Effector memory CD8-positive, alpha-beta T cell (primary cell): ENCODE data around the gene MTCL1.

Experiments
- ATAC-seq: fragments of 150-1000 bp; cut with Tn5 transposase; replicated peaks from 2 replicates; pipeline ENCODE4 v1.10.0; 2021; ENCODE audit warnings: mild to moderate bottlenecking, moderate library complexity
- DNase-seq, 3 experiments: peaks; one replicate each; pipeline ENCODE4 v3.0.0; 2021
- H3K27ac Mint-ChIP-seq, 2 donors: one replicate each; pipeline ENCODE4 v1.8.0; 2022; ENCODE audit warnings: mild to moderate bottlenecking in 2 of 2, mixed read lengths in 2 of 2, moderate library complexity in 2 of 2
- H3K27me3 Mint-ChIP-seq, 2 donors: one replicate each; pipeline ENCODE4 v1.8.0; 2022; ENCODE audit warnings: mixed read lengths in 2 of 2
- H3K36me3 Mint-ChIP-seq: one replicate; pipeline ENCODE4 v1.8.0; 2022; ENCODE audit warnings: mild to moderate bottlenecking, moderate library complexity, mixed read lengths; ENCODE audit not compliant: insufficient read depth
- H3K4me1 Mint-ChIP-seq, 2 donors: one replicate each; pipeline ENCODE4 v1.8.0; 2022; ENCODE audit warnings: low read depth in 2 of 2, mixed read lengths in 2 of 2
- H3K4me3 Mint-ChIP-seq, 2 donors: one replicate each; pipeline ENCODE4 v1.8.0; 2022; ENCODE audit warnings: mild to moderate bottlenecking in 2 of 2, mixed read lengths in 2 of 2, moderate library complexity in 2 of 2
- H3K9me3 Mint-ChIP-seq, 2 donors: one replicate each; pipeline ENCODE4 v1.8.0; 2022; ENCODE audit warnings: mixed read lengths in 2 of 2

The MTCL1 gene

DNA sequence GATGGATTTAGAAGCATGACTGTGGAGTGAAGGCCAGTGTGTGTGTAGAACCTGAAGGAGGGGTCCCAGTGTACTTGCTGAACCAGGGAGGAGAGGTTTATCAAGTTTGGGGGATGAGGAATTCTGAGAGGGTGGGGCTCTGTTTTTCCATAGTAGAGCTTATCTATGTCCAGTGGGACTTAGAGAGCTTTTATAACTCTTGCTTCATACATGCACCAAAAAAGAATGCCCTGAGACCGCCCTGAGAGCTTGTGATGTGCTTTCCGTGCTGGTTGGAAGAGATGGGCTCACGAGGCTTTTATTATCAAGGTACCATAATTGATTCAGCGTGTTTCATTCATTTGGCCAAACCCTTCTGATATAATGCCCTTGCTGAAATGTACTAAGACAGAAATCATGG is 100.2 kb downstream of the MTCL1 start:
- Mint-ChIP-seq H3K27ac (no peak overlapping the region), H3K4me1 (peaks cover 9 to 11% of the 10 kb centered on the region in 2 donors), H3K36me3 (no peaks in the 10 kb centered on the region), H3K4me3 (no peak overlapping the region), H3K9me3 (no peaks in the 10 kb centered on the region), H3K27me3 (peaks cover 14 to 23% of the 10 kb centered on the region in 2 donors)
- no peak for ATAC-seq
- DNase-seq, result no peak

DNA sequence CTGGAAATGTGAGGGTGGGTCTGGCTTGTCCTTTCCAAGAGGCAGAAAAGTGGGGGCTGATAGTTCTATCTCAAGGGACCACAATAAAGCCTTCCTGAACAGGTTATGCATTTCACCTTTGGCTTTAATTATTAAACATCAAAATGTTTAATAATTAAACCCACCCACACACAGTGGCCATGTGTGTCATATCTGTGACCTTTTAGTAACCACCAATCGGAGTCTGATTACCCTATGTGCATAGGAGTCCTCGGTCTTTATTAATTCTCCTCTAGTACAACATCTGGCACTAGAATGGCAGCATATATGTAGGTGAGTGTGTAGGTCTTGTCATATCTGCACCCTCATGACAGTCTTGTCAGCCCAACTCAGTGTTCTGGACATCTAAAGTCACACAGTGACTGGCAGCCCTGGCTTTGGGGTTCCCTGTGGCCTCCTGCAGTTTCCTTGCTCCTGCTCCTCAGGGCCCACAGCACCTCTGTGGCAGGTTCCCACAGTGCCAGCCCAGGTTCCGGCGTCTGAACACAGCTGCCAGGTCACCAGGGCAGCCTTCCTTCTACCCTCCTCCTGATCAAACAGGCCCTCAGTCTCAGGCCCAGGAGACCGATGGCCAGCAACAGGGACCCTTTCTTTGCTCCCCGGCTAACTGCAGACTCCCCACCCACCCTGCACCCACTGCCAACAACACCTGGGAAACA is 100.9 kb downstream of the MTCL1 start:
- Mint-ChIP-seq H3K27me3 (peaks cover 14 to 23% of the 10 kb centered on the region in 2 donors), H3K4me1 (peaks cover 14 to 18% of the 10 kb centered on the region in 2 donors), H3K9me3 (no peaks in the 10 kb centered on the region), H3K36me3 (no peaks in the 10 kb centered on the region), H3K27ac (no peak overlapping the region), H3K4me3 (no peak overlapping the region)
- DNase-seq (no peak), ATAC-seq (no peak)

DNA sequence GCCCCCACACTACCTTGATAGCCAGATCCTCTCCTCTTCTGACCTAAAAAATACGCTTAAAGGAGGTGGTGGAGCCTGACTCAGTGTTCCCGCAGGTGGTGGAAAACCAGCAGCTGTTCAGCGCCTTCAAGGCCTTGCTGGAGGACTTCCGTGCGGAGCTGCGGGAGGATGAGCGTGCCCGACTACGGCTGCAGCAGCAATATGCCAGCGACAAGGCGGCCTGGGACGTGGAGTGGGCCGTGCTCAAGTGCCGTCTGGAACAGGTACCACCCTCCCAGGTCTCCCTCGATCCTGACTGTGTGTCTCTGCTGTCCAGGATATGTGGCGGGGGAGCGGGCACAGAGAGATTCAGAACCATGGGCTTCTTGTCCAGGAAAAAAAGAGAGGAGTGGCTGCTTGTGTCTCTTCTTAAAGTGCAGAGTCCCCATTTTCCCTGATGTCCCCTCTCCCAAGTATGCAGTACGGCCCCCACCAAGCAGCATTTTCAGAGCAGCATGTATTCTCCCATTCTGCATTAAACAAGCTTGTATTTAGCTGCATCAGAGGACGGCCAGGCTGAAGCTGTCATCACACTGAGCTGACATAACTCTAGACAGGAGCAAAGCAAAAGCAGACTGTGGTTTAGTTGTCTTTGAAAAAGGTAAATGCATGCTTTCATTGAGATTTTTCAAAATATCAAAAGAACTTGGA is 101.6 kb downstream of the MTCL1 start:
- peak; percentile 14 for ATAC-seq
- no peak overlapping the region for H3K4me3 Mint-ChIP-seq

GRCh38 chr18:8807488-8807805 is 102.1 kb downstream of the MTCL1 start:
- ATAC-seq (peak; percentile 65), DNase-seq (no peak)
- Mint-ChIP-seq H3K27ac (no peak overlapping the region), H3K27me3 (peaks cover 14 to 23% of the 10 kb centered on the region in 2 donors), H3K9me3 (no peaks in the 10 kb centered on the region), H3K4me1 (peaks cover 14 to 18% of the 10 kb centered on the region in 2 donors), H3K4me3 (no peak overlapping the region), H3K36me3 (no peaks in the 10 kb centered on the region)

More for the DNA sequence above, 101.6 kb downstream of the MTCL1 start:
- H3K9me3 Mint-ChIP-seq, result no peaks in the 10 kb centered on the region
- DNase-seq, result no peak
- H3K4me1 Mint-ChIP-seq, result peaks cover 14 to 18% of the 10 kb centered on the region in 2 donors
- no peaks in the 10 kb centered on the region for H3K36me3 Mint-ChIP-seq
- H3K27ac Mint-ChIP-seq, result no peak overlapping the region
- H3K27me3 Mint-ChIP-seq, result peaks cover 14 to 23% of the 10 kb centered on the region in 2 donors

GRCh38 chr18:8808001-8808400 is 102.6 kb downstream of the MTCL1 start:
- H3K4me3 Mint-ChIP-seq, result no peak overlapping the region
- DNase-seq (no peak), ATAC-seq (peak; percentile 39)
- no peaks in the 10 kb centered on the region for H3K36me3 Mint-ChIP-seq
- H3K9me3 Mint-ChIP-seq, result no peaks in the 10 kb centered on the region
- peaks cover 14 to 27% of the 10 kb centered on the region in 2 donors for H3K27me3 Mint-ChIP-seq
- peaks cover 14 to 18% of the 10 kb centered on the region in 2 donors for H3K4me1 Mint-ChIP-seq
- H3K27ac Mint-ChIP-seq, result no peak overlapping the region

DNA sequence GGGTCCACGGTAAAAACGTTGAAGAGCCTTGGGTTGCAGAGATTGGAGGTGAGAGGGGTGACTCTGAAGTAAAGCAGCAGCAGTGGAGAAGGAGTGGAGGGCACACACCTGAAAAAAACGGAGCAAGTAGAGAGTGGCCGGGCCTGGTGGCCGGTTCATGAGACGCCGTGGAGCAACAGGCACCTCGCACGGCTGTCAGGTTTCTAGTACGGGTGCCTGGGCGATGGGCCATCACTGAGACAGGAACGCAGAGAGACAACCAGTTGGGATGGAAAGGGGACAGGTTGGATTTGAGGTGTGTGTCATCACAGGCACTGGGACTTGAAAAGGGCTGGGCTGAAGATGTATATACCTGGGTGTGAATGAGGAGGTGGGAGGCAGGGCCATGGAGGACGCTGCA is 104.2 kb downstream of the MTCL1 start:
- H3K36me3 Mint-ChIP-seq, result no peaks in the 10 kb centered on the region
- no peak for ATAC-seq
- H3K27ac Mint-ChIP-seq, result no peak overlapping the region
- H3K4me3 Mint-ChIP-seq, result no peak overlapping the region
- no peak for DNase-seq
- no peaks in the 10 kb centered on the region for H3K9me3 Mint-ChIP-seq
- peaks cover 14 to 18% of the 10 kb centered on the region in 2 donors for H3K4me1 Mint-ChIP-seq
- peaks cover 14 to 25% of the 10 kb centered on the region in 2 donors for H3K27me3 Mint-ChIP-seq

GRCh38 chr18:8810157-8810556 is 104.8 kb downstream of the MTCL1 start:
- Mint-ChIP-seq H3K9me3 (no peaks in the 10 kb centered on the region), H3K27me3 (peaks cover 14 to 23% of the 10 kb centered on the region in 2 donors), H3K4me3 (no peak overlapping the region), H3K36me3 (no peaks in the 10 kb centered on the region), H3K4me1 (peaks cover 14 to 18% of the 10 kb centered on the region in 2 donors), H3K27ac (no peak overlapping the region)
- DNase-seq, result no peak
- no peak for ATAC-seq

- H3K4me3 Mint-ChIP-seq, result peak overlapping the region in 1 of 2 donors; percentile 19
- peak overlapping the region in 1 of 2 donors; percentile 33 for H3K27ac Mint-ChIP-seq
- H3K27me3 Mint-ChIP-seq, result peaks cover 14 to 23% of the 10 kb centered on the region in 2 donors
- no peaks in the 10 kb centered on the region for H3K36me3 Mint-ChIP-seq
- ATAC-seq (peak; percentile 33), DNase-seq (no peak)
- H3K4me1 Mint-ChIP-seq, result peaks cover 14 to 18% of the 10 kb centered on the region in 2 donors
- no peaks in the 10 kb centered on the region for H3K9me3 Mint-ChIP-seq
Observed at GRCh38 chr18:8811115-8811514, 105.8 kb downstream of the MTCL1 start.

- ATAC-seq (no peak), DNase-seq (no peak)
- Mint-ChIP-seq H3K4me1 (peaks cover 10 to 14% of the 10 kb centered on the region in 2 donors), H3K4me3 (no peak overlapping the region), H3K27me3 (peaks cover 14 to 23% of the 10 kb centered on the region in 2 donors), H3K27ac (no peak overlapping the region), H3K36me3 (no peaks in the 10 kb centered on the region), H3K9me3 (no peaks in the 10 kb centered on the region)
Observed at GRCh38 chr18:8812631-8813030, 107.3 kb downstream of the MTCL1 start.

- no peaks in the 10 kb centered on the region for H3K36me3 Mint-ChIP-seq
- H3K27me3 Mint-ChIP-seq, result peaks cover 14 to 22% of the 10 kb centered on the region in 2 donors
- ATAC-seq (no peak), DNase-seq (no peak)
- no peaks in the 10 kb centered on the region for H3K9me3 Mint-ChIP-seq
- no peak overlapping the region for H3K4me3 Mint-ChIP-seq
- H3K4me1 Mint-ChIP-seq, result peaks cover 9 to 14% of the 10 kb centered on the region in 2 donors
- no peak overlapping the region for H3K27ac Mint-ChIP-seq
Observed at GRCh38 chr18:8813611-8814010, 108.3 kb downstream of the MTCL1 start.

DNA sequence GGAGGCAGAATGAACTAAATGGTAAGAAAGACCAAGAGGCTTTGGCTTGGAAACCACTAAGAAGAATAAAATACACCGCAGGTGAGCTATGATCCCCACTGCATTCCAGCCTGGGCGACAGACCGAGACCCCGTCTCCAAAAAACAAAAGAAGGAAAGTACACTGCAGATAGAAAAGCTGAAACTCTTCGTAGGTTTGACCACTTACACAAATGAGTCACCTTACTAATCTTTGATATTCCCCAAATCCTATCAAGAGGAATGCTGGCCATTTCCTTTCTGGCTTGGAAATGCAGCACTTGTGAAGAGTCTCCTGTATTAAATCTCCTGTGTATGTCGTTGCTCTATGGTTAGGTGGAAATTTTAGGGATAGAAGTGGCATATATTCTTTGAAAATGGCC is 108.8 kb downstream of the MTCL1 start:
- H3K27me3 Mint-ChIP-seq, result peaks cover 12 to 16% of the 10 kb centered on the region in 2 donors
- DNase-seq (no peak), ATAC-seq (no peak)
- H3K9me3 Mint-ChIP-seq, result no peaks in the 10 kb centered on the region
- H3K4me3 Mint-ChIP-seq, result no peak overlapping the region
- H3K36me3 Mint-ChIP-seq, result no peaks in the 10 kb centered on the region
- peaks cover 9 to 14% of the 10 kb centered on the region in 2 donors for H3K4me1 Mint-ChIP-seq
- H3K27ac Mint-ChIP-seq, result no peak overlapping the region

DNA sequence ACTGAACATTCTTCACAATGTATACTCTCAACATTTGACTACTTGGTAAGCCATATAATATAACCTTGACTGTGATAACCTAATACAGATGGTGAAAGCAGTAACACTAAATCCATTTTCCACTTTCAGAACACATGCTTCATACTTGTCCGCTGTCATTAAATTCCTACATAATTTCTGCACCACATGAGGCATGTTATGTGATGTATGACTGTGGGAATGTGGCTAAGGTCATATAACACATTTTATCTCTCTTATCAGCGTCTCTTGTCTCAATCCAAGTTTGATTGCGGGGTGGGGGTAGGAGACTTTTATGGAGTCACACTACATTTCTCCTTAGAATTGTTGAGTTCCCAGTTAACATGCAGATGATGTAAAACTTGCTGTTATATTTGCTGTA is 110.9 kb downstream of the MTCL1 start:
- no peak overlapping the region for H3K27ac Mint-ChIP-seq
- no peak for ATAC-seq
- no peak for DNase-seq
- H3K4me3 Mint-ChIP-seq, result no peak overlapping the region
- H3K27me3 Mint-ChIP-seq, result peaks cover 0 to 6% of the 10 kb centered on the region in 2 donors
- H3K4me1 Mint-ChIP-seq, result peaks cover under 1% of the 10 kb centered on the region in 2 donors
- no peaks in the 10 kb centered on the region for H3K36me3 Mint-ChIP-seq
- no peaks in the 10 kb centered on the region for H3K9me3 Mint-ChIP-seq

- Mint-ChIP-seq H3K27me3 (peaks cover 0 to 6% of the 10 kb centered on the region in 2 donors), H3K27ac (no peak overlapping the region), H3K9me3 (no peaks in the 10 kb centered on the region), H3K36me3 (no peaks in the 10 kb centered on the region), H3K4me1 (no peaks in the 10 kb centered on the region), H3K4me3 (no peak overlapping the region)
- DNase-seq (no peak), ATAC-seq (no peak)
Observed at GRCh38 chr18:8816816-8817215, 111.5 kb downstream of the MTCL1 start.

DNA sequence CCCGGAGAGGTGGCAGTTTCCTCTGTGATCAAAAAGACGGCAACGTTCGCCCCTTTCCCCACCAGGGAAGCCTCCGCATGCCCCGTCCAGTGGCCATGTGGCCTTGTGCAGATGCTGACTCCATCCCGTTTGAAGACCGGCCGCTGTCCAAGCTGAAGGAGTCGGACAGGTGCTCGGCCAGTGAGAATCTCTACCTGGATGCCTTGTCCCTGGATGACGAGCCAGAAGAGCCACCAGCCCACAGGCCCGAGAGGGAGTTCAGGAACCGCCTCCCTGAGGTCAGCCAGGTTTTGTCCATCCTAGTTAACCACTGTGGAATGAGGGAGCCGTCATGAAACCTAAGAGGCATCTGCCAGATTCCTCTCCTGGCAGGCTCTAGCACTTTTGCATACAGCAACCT is 113.6 kb downstream of the MTCL1 start:
- no peak overlapping the region for H3K27ac Mint-ChIP-seq
- DNase-seq (no peak), ATAC-seq (no peak)
- H3K36me3 Mint-ChIP-seq, result no peaks in the 10 kb centered on the region
- peaks cover 7 to 9% of the 10 kb centered on the region in 2 donors for H3K27me3 Mint-ChIP-seq
- H3K4me1 Mint-ChIP-seq, result no peaks in the 10 kb centered on the region
- H3K4me3 Mint-ChIP-seq, result no peak overlapping the region
- no peaks in the 10 kb centered on the region for H3K9me3 Mint-ChIP-seq
